GM13976 (cell line): ENCODE data around the gene SPATC1L.
"Not testable (repeated sequence)": the region's sequence is repeated elsewhere in the genome, so short reads cannot be mapped to it uniquely, and the experiment has no call there.

Experiments used
- DNase-seq: peaks from one replicate; pipeline ENCODE4 v3.0.0; 2012; ENCODE audit warnings: low spot score
- CTCF ChIP-seq: IDR thresholded peaks from 2 replicates; pipeline ENCODE4 v1.5.1; 2012; ENCODE audit warnings: borderline replicate concordance, mild to moderate bottlenecking; ENCODE audit not compliant: insufficient read depth; ENCODE audit errors: extremely low read depth, missing control alignments, control extremely low read depth
- in situ Hi-C: fragments of 300-500 bp; cut with MboI; formaldehyde crosslinking; loops from one replicate; pipeline ENCODE4 v1.12.0; 2022; ENCODE audit warnings: low sequenced_read_pairs, mixed read lengths, inconsistent platforms; ENCODE audit not compliant: unreplicated experiment

SPATC1L gene

GRCh38 chr21:46178961-46179360 is 5.3 kb downstream of the SPATC1L start:
- no peak for TF ChIP-seq CTCF
- in situ Hi-C loops, result no loop called here
- DNase-seq, result no peak

GRCh38 chr21:46176443-46177129 is 7.7 kb downstream of the SPATC1L start:
- DNase-seq, in situ Hi-C loops: not testable (repeated sequence)

GRCh38 chr21:46173573-46173972 is 10.7 kb downstream of the SPATC1L start:
- no peak for TF ChIP-seq CTCF
- DNase-seq, result no peak
- in situ Hi-C loops, result no loop called here

- in situ Hi-C loops, result no loop called here
- DNase-seq, result no peak
- no peak for TF ChIP-seq CTCF
These were observed 11.3 kb downstream of the SPATC1L start for GRCh38 chr21:46172863-46173528.

GRCh38 chr21:46171996-46172862 is 12.0 kb downstream of the SPATC1L start:
- no peak for DNase-seq
- no peak for TF ChIP-seq CTCF
- in situ Hi-C loops, result no loop called here

- in situ Hi-C loops, result no loop called here
- TF ChIP-seq CTCF, result no peak
- DNase-seq, result no peak
These were observed 12.7 kb downstream of the SPATC1L start for GRCh38 chr21:46171585-46171984.

- in situ Hi-C loops, result not testable (repeated sequence)
These were observed 13.6 kb downstream of the SPATC1L start for GRCh38 chr21:46170436-46171193.

More at GRCh38 chr21:46170436-46171193, 13.6 kb downstream of the SPATC1L start:
- not testable (repeated sequence) for DNase-seq
